GM12865 (cell line): ENCODE data around the gene HERC2.
A peak's percentile ranks its signal among the peaks of the same experiment; 100 is the strongest.

ENCODE experiments used
- DNase-seq: peaks from one replicate; pipeline ENCODE4 v3.0.0; 2010; ENCODE audit warnings: low read depth
- H3K4me3 ChIP-seq: 2 replicates; pipeline ENCODE4 v1.5.1; 2011; ENCODE audit warnings: mild to moderate bottlenecking, low read depth, low read length, control low read depth
- TF ChIP-seq, protein P1 (sequence below): IDR thresholded peaks from 2 replicates; pipeline ENCODE4 v1.5.1; 2011; ENCODE audit warnings: low read length, control low read depth, low read depth, inconsistent platforms; ENCODE audit not compliant: insufficient read depth; ENCODE audit errors: missing control alignments

Gene HERC2

DNA sequence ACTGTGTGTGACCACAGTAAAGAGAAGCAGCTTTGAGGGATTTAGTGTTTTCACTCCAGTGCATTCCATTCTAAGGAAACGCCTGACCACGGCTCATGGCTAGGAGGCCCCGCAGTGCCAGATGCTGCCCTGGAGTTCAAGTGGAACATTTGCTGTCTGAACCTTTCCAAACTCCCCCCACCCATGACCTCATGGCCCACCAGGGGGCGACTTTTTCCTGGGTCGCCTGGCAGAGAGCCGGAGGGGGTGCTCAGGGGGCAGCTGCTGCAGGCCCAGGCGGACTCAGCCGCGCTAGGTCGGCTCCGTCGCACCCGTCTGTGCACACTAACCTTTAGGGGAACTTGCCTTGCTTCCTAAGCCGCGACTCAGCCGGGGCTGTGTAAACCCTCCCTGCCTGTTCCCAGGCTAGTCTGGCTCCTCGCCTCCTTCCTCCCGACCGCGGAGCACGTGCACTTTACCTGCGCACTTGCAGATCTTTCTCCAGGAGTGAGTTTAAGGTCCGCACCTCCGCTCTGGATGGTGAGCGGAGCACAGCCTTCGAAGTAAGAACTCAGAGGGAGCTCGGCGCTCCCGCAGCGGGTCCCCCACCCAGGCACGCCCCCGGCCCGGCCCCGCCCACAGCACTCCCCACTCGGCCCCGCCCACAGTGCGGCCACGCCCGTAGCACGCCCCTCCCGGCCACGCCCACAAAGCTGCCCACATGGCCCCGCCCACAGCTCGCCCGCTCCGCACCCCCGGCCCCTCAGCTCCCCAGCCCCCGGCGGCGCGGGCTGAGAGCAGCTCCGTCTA lies 223.0 kb downstream of the HERC2 start, which contains the start of gene OCA2:
TSS of gene OCA2 (minus strand) at position 550 of the 789 bp plus-strand sequence. CDS start 17,441 bp downstream, outside the sequence.
- TF ChIP-seq, protein P1, sequence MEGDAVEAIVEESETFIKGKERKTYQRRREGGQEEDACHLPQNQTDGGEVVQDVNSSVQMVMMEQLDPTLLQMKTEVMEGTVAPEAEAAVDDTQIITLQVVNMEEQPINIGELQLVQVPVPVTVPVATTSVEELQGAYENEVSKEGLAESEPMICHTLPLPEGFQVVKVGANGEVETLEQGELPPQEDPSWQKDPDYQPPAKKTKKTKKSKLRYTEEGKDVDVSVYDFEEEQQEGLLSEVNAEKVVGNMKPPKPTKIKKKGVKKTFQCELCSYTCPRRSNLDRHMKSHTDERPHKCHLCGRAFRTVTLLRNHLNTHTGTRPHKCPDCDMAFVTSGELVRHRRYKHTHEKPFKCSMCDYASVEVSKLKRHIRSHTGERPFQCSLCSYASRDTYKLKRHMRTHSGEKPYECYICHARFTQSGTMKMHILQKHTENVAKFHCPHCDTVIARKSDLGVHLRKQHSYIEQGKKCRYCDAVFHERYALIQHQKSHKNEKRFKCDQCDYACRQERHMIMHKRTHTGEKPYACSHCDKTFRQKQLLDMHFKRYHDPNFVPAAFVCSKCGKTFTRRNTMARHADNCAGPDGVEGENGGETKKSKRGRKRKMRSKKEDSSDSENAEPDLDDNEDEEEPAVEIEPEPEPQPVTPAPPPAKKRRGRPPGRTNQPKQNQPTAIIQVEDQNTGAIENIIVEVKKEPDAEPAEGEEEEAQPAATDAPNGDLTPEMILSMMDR, result no peak
- H3K4me3 ChIP-seq, result no peak within 1 kb of the TSS
- DNase-seq, result no peak

GRCh38 chr15:28098360-28098765 lies 223.6 kb downstream of the HERC2 start:
- DNase-seq, result no peak
- TF ChIP-seq, protein P1, result no peak
- H3K4me3 ChIP-seq, result no peak overlapping the region

- no peak for DNase-seq
- no peak overlapping the region for H3K4me3 ChIP-seq
- TF ChIP-seq, protein P1, result no peak
Observed at GRCh38 chr15:28097656-28098359, 224.2 kb downstream of the HERC2 start.

DNA sequence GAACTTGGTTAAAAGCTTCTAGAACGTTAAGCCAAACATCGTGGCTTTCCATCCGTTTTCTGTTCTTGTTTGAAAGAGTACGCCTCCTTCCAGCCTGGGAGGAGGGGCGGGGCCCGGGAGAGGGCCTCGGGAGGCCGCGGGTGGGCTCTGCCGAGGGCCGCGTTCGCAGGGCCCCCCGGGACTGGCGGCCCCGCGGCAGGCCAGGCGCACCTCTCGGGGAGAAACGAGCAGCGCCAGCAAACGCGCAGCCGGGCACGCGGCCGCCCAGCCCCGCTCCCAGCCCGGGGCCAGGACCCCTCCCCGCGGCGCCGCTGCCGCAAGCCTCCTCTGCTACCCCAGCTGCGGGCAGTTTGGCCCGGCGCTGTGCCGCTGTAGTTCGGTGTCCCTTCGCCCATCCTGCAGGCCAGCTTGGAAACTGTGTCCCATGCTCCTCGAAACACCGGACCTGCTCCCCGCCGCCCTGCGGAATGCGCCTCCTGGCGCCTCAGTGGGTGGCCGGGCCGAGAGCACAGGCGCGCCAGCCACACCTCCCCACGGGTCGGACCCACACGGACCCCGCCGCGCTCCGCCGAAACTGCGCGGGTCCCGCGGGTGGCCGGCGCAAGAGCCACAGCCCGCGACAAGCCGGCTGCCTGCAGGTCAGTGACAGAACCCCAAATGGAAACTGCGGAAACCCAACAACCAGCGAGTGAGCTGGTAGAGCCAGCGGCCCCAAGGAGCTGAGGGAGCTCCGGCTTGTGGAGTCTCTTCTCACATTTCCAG lies 225.1 kb downstream of the HERC2 start:
- H3K4me3 ChIP-seq, result no peak overlapping the region; the same call in 1 of the 2 replicates
- TF ChIP-seq, protein P1, result no peak

GRCh38 chr15:28096411-28096669 lies 225.6 kb downstream of the HERC2 start:
- TF ChIP-seq, protein P1, result no peak
- DNase-seq, result no peak
- H3K4me3 ChIP-seq, result peak overlapping the region; percentile 35

More for the DNA sequence above, 225.1 kb downstream of the HERC2 start:
- no peak for DNase-seq

DNA sequence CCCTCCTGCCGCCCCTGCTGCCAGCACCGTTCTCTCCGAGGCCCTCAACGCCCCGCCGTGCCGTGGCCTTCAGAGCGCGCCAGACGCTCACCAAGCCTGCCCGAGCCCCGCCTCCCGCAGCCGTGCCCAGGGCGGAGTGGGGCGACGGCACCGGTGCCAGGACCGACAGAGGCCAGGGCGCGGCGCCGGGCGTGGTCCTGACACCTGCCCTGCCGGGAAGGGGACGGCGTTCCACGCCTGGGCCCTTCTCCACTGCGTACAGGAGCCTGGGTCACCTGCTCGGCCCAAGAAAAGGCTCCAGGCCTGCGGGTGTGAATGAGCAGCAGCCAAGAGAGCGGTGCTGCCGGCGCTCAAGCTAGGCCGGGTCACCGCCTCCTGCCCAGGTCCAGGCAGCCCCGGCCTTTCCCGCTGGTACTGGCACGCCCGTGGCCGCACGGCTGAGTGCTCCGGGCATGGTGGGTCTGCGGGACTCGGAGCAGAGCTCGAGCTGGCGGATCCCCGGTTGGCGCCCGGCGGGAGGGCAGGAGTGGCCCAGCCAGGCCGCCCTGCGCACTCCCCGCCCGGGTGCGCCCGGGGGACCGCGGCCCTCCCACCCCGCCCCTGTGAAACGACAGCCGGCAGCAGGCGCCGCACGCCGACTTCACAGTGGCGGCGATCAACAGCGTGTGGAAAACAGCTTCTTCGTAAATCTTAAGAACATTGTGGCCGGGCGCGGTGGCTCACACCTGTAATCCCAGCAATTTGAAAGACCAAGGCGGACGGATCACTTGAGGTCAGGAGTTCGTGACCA lies 227.1 kb downstream of the HERC2 start:
- TF ChIP-seq, protein P1, result no peak
- no peak overlapping the region; the same call in 1 of the 2 replicates for H3K4me3 ChIP-seq
- DNase-seq, result no peak
